ENCODE data around the gene FAM162A. TPM values are rescaled to one million over a fixed set of nuclear protein-coding genes. Genes with fewer than 3 reads are reported as not detected.

FAM162A gene
- total and polyA plus RNA-seq, 2 donors (not counting 3 experiments of a cell fraction or from before 2014, with no cell fraction given) = 12.6 to 23.4 TPM

DNA sequence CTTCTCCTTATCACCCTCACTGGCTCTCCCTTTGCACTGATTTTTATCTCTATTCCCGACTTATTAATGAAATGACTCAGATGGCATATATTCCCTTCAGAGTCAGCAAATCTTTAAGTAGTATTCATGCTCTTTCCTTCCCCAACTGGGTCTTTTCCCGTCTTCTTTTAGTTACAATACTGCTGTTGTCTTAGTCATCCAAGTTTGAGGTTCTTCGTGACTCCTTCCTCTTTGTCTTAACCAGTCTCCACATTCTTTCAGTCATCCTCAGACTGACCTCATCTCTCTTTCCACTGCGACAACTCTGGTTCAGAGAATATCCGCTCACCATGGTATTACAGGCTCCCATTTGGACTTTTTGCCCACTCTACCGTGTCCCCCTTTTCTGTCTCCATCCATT lies 19.5 kb downstream of the FAM162A start:
- Histone ChIP-seq H3K9me1 (replicated peaks; ENCODE audit: control insufficient read depth, extremely low read depth, insufficient read depth, low read length) (no peaks in the 10 kb centered on the region), H3K36me3 (ENCODE audit: control insufficient read depth in 2 of 2, extremely low read depth in 1 of 2, insufficient read depth in 2 of 2, low read length in 2 of 2) (no peaks in the 10 kb centered on the region), H3K27ac (ENCODE audit: insufficient read depth, low read depth, low read length) (no peak overlapping the region), H3K4me2 (ENCODE audit: insufficient read depth, low read length) (no peak overlapping the region), H3K4me3 (replicated peaks in 1 of 3; ENCODE audit: insufficient read depth in 1 of 3, low read depth in 1 of 3, low read length in 3 of 3) (no peak overlapping the region), H3K79me2 (ENCODE audit: control insufficient read depth, insufficient read depth, low read length) (no peaks in the 10 kb centered on the region), H2AFZ (ENCODE audit: low read depth, low read length) (no peak overlapping the region), H4K20me1 (replicated peaks; ENCODE audit: control insufficient read depth, extremely low read depth, insufficient read depth, low read length) (no peaks in the 10 kb centered on the region), H3K27me3 (ENCODE audit: control insufficient read depth in 2 of 2, insufficient read depth in 2 of 2, low read length in 2 of 2) (no peaks in the 10 kb centered on the region), H3K4me1 (ENCODE audit: control insufficient read depth, extremely low read depth, insufficient read depth, low read length) (no peaks in the 10 kb centered on the region), H3K9me3 (replicated peaks; ENCODE audit: control insufficient read depth, insufficient read depth, low read length) (no peaks in the 10 kb centered on the region), H3K9ac (replicated peaks; ENCODE audit: extremely low read depth, insufficient read depth, low read length) (no peak overlapping the region)
- dilution Hi-C loops (cut with MboI; ENCODE audit: extremely low pct_ligation_motif_present, low sequenced_read_pairs) = no loop called here
- FAIRE-seq (no peak), DNase-seq (ENCODE audit: low read depth, low spot score) (no peak)
- ChIA-PET POLR2A (no interaction called here), CTCF (interaction anchor here (1.3 kb wide), 1 partner anchor 32 kb away, joined by 3 read pairs; no protein-coding TSS in a partner anchor)
- TF ChIP-seq, protein P1, sequence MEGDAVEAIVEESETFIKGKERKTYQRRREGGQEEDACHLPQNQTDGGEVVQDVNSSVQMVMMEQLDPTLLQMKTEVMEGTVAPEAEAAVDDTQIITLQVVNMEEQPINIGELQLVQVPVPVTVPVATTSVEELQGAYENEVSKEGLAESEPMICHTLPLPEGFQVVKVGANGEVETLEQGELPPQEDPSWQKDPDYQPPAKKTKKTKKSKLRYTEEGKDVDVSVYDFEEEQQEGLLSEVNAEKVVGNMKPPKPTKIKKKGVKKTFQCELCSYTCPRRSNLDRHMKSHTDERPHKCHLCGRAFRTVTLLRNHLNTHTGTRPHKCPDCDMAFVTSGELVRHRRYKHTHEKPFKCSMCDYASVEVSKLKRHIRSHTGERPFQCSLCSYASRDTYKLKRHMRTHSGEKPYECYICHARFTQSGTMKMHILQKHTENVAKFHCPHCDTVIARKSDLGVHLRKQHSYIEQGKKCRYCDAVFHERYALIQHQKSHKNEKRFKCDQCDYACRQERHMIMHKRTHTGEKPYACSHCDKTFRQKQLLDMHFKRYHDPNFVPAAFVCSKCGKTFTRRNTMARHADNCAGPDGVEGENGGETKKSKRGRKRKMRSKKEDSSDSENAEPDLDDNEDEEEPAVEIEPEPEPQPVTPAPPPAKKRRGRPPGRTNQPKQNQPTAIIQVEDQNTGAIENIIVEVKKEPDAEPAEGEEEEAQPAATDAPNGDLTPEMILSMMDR (IDR thresholded peaks at IDR 0.05; ENCODE audit: extremely low read depth in 1 of 2, insufficient read depth in 1 of 2, low read depth in 1 of 2, low read length in 2 of 2) = no peak
- TF ChIP-seq GATA2 (IDR thresholded peaks at IDR 0.05; ENCODE audit: insufficient read depth, insufficient read length, low read depth, low read length) (no peak), EZH2 (IDR thresholded peaks at IDR 0.05; ENCODE audit: borderline replicate concordance, low read depth, low read length, severe bottlenecking) (no peak), FOS (IDR thresholded peaks at IDR 0.05; ENCODE audit: borderline replicate concordance, insufficient read depth, low read length) (no peak), POLR2A (IDR thresholded peaks at IDR 0.05; ENCODE audit: low read depth, low read length) (no peak), POLR2AphosphoS5 (IDR thresholded peaks at IDR 0.05; ENCODE audit: insufficient read depth, low read depth, low read length) (no peak), JUN (IDR thresholded peaks at IDR 0.05; ENCODE audit: borderline replicate concordance, insufficient read depth, insufficient read length, low read depth) (no peak), MYC (IDR thresholded peaks at IDR 0.05; ENCODE audit: low read depth, low read length) (no peak)
- no TSS peak for BruUV-seq (replicated peaks)
- intact Hi-C loops (cut with micrococcal nuclease) = no loop called here

Measured in endothelial cell of umbilical vein (primary cell).